ENCODE data around the gene PPP1R14C.

The PPP1R14C gene

DNA sequence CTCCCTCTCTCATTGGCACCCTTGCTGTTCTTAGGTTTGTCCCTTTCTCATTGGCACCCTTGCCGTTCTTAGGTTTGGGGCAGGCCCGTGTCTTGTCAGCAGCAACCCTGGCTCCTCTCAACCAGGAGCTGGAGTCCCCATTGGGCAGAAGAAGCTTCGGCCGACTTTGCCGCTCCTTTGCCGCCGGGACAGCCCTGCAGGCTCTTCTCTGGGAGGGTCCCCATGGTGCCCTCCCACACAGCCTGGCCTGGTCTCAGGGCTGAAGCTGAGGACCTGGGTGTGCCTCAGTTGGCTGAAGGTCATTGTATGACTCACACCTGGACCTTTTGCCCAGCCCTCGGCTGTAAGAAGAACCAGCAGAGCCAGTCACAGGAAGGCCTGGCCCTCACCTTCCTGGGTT, 59.6 kb downstream of the PPP1R14C start:
- in situ Hi-C loops (cut with HindIII; ENCODE audit: low sequenced_read_pairs) = no loop called here
- TF ChIP-seq, protein P1, sequence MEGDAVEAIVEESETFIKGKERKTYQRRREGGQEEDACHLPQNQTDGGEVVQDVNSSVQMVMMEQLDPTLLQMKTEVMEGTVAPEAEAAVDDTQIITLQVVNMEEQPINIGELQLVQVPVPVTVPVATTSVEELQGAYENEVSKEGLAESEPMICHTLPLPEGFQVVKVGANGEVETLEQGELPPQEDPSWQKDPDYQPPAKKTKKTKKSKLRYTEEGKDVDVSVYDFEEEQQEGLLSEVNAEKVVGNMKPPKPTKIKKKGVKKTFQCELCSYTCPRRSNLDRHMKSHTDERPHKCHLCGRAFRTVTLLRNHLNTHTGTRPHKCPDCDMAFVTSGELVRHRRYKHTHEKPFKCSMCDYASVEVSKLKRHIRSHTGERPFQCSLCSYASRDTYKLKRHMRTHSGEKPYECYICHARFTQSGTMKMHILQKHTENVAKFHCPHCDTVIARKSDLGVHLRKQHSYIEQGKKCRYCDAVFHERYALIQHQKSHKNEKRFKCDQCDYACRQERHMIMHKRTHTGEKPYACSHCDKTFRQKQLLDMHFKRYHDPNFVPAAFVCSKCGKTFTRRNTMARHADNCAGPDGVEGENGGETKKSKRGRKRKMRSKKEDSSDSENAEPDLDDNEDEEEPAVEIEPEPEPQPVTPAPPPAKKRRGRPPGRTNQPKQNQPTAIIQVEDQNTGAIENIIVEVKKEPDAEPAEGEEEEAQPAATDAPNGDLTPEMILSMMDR (IDR thresholded peaks at IDR 0.05; ENCODE audit: low read depth, low read length, missing control alignments) = no peak
- H3K4me3 ChIP-seq (ENCODE audit: low read depth, low read length) = no peak overlapping the region
- DNase-seq (ENCODE audit: low read depth) = no peak

DNA sequence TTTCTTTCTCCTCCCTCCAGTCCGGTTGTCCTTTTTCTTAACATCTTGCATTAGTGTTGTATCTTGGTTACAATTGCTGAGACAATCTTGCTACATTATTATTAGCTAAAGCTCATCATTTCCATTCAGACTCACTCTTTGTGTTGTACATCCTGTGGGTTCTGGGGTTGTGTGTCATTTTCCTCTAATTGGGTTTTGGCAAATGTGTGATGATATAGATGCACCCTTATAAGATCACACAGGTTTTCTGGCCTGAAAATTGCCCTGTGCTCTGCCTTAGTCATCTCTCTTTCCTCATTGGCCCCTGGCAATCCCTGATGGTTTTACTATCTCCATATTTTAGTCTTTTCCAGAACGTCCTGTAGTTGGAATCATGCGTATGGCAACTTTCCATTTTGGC, 60.1 kb downstream of the PPP1R14C start:
- DNase-seq (ENCODE audit: low read depth) = no peak
- TF ChIP-seq, protein P1 (IDR thresholded peaks at IDR 0.05; ENCODE audit: low read depth, low read length, missing control alignments) = no peak
- in situ Hi-C loops (cut with HindIII; ENCODE audit: low sequenced_read_pairs) = no loop called here
- H3K4me3 ChIP-seq (ENCODE audit: low read depth, low read length) = no peak overlapping the region

DNA sequence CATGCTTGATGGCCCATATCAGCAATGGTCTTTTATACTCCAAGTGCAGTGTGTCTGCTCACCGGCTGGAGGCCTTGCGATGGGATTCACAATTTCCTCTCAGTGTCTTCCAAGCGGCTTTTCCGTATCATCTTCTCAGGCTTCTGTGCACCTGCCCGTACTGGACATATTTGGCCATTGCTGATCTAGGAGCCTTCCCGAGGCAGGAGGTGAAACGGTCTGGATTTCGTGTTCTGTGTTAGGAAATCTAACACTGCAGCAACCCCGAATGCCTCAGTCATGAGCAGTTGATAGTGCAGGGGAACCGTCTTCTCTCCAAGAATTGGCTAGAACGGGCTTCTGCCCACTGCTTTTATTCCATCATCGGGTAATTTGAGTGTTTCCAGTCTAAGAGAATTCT, 60.5 kb downstream of the PPP1R14C start:
- TF ChIP-seq, protein P1 (IDR thresholded peaks at IDR 0.05; ENCODE audit: low read depth, low read length, missing control alignments) = no peak
- DNase-seq (ENCODE audit: low read depth) = no peak
- no peak overlapping the region for H3K4me3 ChIP-seq (ENCODE audit: low read depth, low read length)
- in situ Hi-C loops (cut with HindIII; ENCODE audit: low sequenced_read_pairs) = no loop called here

DNA sequence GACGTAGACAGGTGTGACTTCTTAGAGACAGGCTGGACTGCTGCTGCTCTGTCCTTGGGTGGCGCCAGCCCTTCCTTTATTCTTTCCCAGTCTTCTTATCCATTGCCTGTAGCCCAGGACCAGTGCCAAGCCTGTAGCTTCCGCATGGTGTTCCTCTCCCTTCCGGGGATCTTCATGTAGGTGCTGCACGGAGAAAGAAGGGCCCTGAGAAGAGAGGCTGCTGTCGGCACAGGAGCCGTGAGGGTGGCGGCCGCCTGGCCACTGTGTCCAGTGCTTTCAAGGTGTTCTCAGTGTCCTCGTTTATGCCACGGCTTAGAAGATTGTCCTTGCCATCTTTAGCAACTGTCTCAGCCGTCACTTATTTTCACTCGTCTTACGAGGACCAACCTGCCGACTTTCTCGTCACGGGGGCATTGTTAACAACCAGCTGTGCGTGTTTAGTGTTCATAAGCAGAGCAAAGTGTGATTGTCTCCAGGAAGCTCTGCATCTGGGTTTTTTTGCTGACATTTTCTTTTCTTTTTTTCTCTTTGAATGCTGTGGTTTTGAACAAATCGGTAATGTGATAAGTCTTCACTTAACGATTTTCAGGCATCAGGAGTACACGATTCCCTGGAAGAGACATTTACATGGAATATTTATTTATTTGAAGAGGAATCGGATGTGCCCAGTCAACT, 61.2 kb downstream of the PPP1R14C start:
- in situ Hi-C loops (cut with HindIII; ENCODE audit: low sequenced_read_pairs) = no loop called here
- TF ChIP-seq, protein P1 (IDR thresholded peaks at IDR 0.05; ENCODE audit: low read depth, low read length, missing control alignments) = no peak
- no peak for DNase-seq (ENCODE audit: low read depth)
- H3K4me3 ChIP-seq (ENCODE audit: low read depth, low read length) = no peak overlapping the region

DNA sequence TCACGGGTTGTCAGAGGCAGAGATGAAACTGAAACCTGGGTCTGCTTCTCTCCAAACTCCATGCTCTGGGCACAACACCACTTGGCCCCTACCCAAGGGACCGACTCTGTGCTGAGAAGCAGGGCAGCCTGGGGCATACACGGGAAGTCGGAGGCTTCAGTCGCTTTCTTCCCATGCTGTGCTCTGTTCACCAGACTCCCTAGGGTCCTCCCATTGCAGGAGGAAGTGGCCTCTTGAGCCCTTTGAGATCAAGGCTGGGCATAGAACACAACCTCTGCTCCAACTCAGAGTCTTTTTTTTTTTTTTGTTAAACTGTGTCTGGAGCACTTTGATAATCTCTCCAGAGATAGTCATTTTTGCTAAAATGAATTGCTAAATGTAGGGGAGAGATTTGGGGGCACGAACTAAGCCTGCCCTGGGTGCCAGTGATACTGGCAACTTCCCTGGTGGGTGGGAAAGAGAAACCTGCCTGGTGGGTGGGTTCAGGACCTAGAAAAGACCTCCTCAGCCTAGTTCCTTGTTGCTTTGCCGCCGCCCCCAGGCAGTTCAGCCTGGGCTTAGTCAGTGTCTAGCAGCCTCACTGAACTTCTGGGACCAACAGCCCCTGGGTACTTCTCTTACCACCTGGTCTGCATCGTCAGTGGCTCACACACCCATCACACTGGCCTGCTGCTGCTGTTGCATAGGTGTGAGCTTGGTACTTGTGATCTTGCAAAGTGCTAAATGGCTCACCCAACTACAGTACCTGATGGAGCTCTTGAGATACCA, 62.0 kb downstream of the PPP1R14C start:
- in situ Hi-C loops (cut with HindIII; ENCODE audit: low sequenced_read_pairs) = loop anchor here (5.0 kb wide), 1 partner anchor 52 kb away; no protein-coding TSS in a partner anchor
- DNase-seq (ENCODE audit: low read depth) = no peak
- TF ChIP-seq, protein P1 (IDR thresholded peaks at IDR 0.05; ENCODE audit: low read depth, low read length, missing control alignments) = no peak
- no peak overlapping the region for H3K4me3 ChIP-seq (ENCODE audit: low read depth, low read length)

DNA sequence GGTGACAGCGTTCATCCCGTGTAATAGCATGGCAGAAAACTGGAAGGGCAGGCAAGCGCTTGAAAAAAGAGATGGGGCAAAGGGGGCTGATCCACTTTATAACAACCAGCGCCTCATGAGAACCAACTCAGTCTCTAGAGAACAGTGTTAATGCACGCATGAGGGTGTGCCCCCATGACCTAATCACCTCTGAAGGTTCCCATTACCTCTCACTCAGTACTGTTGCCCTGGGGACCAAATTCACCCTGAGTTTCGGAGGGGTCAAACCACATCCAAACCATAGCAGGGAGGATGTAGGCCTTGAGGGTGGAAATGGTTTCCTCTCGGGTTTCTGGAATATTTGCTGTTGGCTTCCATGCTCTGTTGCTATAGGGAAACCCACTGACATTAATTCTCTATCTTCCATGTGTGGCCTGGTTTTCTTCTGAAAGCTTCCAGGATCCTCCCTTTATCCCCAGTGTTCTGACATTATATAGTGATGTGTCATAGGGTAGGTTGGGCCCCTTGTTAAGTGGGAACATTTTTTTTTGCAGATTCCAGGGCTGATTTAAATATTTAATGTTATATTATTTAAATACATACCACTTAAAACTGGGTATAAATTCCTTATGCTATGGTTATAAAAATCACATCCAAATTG, 65.2 kb downstream of the PPP1R14C start:
- no peak overlapping the region for H3K4me3 ChIP-seq (ENCODE audit: low read depth, low read length)
- in situ Hi-C loops (cut with HindIII; ENCODE audit: low sequenced_read_pairs) = loop anchor here (5.0 kb wide), 1 partner anchor 49 kb away; no protein-coding TSS in a partner anchor
- TF ChIP-seq, protein P1 (IDR thresholded peaks at IDR 0.05; ENCODE audit: low read depth, low read length, missing control alignments) = no peak
- DNase-seq (ENCODE audit: low read depth) = no peak

Data from astrocyte of the cerebellum (primary cell).